H1 (cell line): ENCODE results near the gene ZIC1.

ENCODE experiments used
- CEBPB ChIP-seq: IDR thresholded peaks from 2 replicates; pipeline ENCODE4 v1.6.1; 2012; ENCODE audit warnings: low read depth, low read length
- PHF8 ChIP-seq: fragments of 200-600 bp; sonication (generic); conservative IDR thresholded peaks from 2 replicates; pipeline ENCODE4 v1.7.1; 2012; ENCODE audit warnings: low read depth, mild to moderate bottlenecking, inconsistent platforms, low read length, moderate library complexity
- TAF1 ChIP-seq: IDR thresholded peaks from 2 replicates; pipeline ENCODE4 v1.6.1; 2011; ENCODE audit warnings: mild to moderate bottlenecking, low read depth, low read length

GRCh38 chr3:147406028-147406931 lies 2.9 kb upstream of the ZIC1 start, which contains the start of gene ZIC4:
- TF ChIP-seq TAF1 (no peak), CEBPB (no peak), PHF8 (no peak)
